Measurements from ENCODE around the gene EAPP.
A peak's percentile ranks its signal among the peaks of the same experiment; 100 is the strongest.
"Not testable (repeated sequence)": the region's sequence is repeated elsewhere in the genome, so short reads cannot be mapped to it uniquely, and the experiment has no call there.

The EAPP gene

DNA sequence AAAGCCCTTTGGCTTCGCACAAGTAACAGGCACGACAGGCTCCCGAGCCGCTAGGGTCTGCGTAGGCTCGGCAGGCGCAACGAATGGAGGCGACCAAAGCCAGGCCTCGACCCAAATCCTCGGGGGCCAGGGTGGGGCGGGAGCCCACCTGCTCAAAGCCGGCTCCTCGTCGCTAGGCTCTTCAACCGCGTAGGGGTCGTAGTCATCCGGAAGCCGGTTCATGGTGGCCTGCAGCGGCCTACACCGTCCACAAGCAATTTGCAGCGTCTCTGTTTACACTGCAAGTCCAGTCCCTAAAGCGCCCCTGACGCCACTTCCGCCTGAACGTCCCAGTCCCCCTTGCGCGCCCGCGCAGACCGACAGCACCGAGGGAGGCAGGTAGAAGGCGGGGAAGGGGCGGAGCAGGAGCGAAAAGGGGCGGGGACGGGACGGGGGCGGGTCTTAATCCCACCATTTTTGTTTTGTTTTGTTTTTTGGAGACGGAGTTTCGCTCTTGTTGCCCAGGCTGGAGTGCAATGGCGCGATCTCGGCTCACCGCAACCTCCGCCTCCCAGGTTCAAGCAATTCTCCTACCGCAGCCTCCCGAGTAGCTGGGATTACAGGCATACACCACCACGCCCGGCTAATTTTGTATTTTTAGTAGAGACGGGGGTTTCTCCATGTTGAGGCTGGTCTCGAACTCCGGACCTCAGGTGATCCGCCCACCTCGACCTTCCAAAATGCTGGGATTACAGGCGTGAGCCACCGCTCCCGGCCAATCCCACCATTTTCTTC lies at the start of gene EAPP:
Gene EAPP, minus strand, starts transcription at position 295 of the 774 bp plus-strand sequence. Its CDS starts 73 bp downstream, at position 222.
- DNase-seq (ENCODE audit: low read depth in 1 of 2, low spot score in 1 of 2), result peak; percentile 86 to 88

- DNase-seq (ENCODE audit: low read depth in 1 of 2, low spot score in 1 of 2), result no peak
These were observed 44.0 kb upstream of the EAPP start for GRCh38 chr14:34583525-34583924.

GRCh38 chr14:34582117-34582680 lies 42.7 kb upstream of the EAPP start:
- DNase-seq (ENCODE audit: low read depth in 1 of 2, low spot score in 1 of 2), result no peak

DNA sequence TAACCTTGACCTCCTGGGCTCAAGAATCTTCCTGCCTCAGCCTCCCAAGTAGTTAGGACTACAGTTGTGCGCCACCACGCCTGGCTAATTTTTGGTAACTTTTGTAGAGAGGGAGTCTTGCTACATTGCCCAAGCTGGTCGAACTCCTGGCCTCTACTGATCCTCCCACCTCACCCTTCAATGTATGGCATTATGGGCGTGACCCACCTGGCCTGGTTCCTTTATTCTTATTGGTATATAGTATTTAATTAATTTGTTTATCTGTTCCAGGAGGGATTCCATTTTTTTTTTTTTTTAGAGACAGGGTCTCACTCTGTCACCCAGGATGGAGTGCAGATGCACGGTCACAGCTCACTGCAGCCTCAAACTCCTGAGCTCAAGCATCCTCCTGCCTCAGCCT lies 40.9 kb upstream of the EAPP start:
- no peak for DNase-seq (ENCODE audit: low read depth in 1 of 2, low spot score in 1 of 2)

GRCh38 chr14:34571771-34572170 lies 32.3 kb upstream of the EAPP start:
- DNase-seq (ENCODE audit: low read depth in 1 of 2, low spot score in 1 of 2), result no peak

GRCh38 chr14:34569750-34570149 lies 30.2 kb upstream of the EAPP start:
- no peak for DNase-seq (ENCODE audit: low read depth in 1 of 2, low spot score in 1 of 2)

- no peak for DNase-seq (ENCODE audit: low read depth in 1 of 2, low spot score in 1 of 2)
These were observed 29.3 kb upstream of the EAPP start for GRCh38 chr14:34568803-34569202.

DNA sequence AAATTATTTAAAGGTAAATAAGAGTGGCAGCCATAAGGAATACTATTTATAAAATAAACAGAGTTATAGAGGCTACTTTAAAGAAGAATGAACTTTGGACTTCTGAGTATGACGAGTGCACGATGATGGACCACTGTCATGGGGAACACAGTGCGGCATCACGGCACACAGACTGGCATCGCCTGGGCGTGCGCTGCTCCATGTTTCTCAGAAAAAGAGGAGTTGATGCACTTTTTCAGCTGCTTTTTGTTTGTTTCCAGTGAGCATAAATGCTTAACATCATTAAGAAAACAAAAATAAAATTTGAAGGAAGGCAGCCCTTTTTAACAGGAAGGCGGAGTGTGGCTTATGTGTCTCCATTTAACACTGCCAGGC lies 23.3 kb upstream of the EAPP start:
- no peak for DNase-seq (ENCODE audit: low read depth in 1 of 2, low spot score in 1 of 2)

- not testable (repeated sequence) for DNase-seq (ENCODE audit: low read depth in 1 of 2, low spot score in 1 of 2)
These were observed 22.7 kb upstream of the EAPP start for GRCh38 chr14:34562037-34562775.

- not testable (repeated sequence) for DNase-seq (ENCODE audit: low read depth in 1 of 2, low spot score in 1 of 2)
These were observed 17.0 kb upstream of the EAPP start for GRCh38 chr14:34556498-34556829.

DNA sequence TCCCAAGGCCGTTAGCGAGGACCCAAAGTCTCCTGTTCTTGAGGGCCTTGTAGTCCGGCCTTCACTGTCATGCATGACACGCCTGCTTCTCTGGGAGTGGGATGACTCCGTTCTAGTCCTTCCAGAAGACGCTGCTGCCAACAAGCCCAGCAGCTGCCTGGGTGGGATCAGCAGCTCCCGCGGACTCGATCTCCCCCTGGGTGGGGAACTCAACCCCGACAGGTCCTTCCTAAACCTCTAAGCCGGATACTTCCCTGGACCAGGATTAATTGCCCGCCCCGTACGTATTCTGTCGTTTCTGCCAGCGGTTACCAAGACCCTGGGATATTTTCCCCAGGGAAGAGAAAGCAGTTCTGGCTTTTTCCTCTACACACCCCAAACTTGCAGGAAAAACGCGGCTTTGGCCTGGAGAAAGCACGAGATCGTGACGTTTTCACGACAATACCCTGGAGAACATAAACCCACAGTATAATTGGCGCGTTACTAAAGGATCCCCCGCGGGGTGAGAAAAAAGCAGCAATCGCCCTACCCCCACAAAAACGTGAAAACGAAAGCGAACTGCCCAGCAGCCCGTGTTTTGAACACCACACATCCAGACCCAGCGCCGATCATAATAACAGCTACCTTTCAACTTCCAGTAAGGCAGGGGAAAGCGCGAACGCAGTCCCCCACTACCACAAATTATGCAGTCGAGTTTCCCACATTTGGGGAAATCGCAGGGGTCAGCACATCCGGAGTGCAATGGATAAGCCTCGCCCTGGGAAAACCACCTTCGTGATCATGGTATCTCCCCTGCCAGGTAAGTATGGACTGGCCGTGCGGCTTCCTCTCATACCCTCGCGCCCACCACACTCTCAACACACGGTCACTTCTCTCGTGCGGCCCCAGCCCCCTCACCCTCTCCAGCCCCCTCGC lies 16.3 kb upstream of the EAPP start:
- not testable (repeated sequence) for DNase-seq (ENCODE audit: low read depth in 1 of 2, low spot score in 1 of 2)

GRCh38 chr14:34554540-34555250 lies 15.2 kb upstream of the EAPP start:
- no peak for DNase-seq (ENCODE audit: low read depth in 1 of 2, low spot score in 1 of 2)

DNA sequence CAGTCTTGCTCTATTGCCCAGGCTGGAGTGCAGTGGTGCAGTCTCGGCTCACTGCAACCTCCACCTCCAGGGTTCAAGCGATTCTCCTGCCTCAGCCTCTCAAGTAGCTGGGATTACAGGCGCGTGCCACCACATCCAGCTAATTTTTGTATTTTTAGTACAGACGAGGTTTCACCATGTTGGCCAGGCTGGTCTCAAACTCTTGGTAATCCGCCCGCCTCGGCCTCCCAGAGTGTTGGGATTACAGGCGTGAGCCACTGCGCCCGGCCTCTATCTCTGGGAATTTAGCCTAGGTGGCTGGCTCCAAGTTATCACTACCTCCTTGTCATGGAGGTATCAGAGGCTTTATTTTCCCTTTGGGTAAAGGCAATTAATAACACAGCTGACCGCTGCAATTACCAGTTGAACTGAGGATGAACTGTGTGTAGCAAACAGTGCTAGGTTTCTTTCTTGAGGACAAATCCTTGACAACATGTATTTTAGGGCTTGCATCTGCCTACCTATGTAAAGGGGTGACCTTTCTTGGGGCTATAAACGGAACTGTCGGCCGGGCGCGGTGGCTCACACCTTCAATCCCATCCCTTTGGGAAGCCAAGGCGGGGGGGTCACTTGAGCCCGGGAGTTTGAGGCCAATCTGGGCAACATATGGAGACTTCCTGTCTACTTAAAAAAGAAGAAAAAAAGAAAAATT lies 9.9 kb upstream of the EAPP start:
- not testable (repeated sequence) for DNase-seq (ENCODE audit: low read depth in 1 of 2, low spot score in 1 of 2)

- DNase-seq (ENCODE audit: low read depth in 1 of 2, low spot score in 1 of 2), result no peak
These were observed 9.0 kb upstream of the EAPP start for GRCh38 chr14:34548472-34548981.

- DNase-seq (ENCODE audit: low read depth in 1 of 2, low spot score in 1 of 2), result not testable (repeated sequence)
These were observed 7.6 kb upstream of the EAPP start for GRCh38 chr14:34547136-34547520.

DNA sequence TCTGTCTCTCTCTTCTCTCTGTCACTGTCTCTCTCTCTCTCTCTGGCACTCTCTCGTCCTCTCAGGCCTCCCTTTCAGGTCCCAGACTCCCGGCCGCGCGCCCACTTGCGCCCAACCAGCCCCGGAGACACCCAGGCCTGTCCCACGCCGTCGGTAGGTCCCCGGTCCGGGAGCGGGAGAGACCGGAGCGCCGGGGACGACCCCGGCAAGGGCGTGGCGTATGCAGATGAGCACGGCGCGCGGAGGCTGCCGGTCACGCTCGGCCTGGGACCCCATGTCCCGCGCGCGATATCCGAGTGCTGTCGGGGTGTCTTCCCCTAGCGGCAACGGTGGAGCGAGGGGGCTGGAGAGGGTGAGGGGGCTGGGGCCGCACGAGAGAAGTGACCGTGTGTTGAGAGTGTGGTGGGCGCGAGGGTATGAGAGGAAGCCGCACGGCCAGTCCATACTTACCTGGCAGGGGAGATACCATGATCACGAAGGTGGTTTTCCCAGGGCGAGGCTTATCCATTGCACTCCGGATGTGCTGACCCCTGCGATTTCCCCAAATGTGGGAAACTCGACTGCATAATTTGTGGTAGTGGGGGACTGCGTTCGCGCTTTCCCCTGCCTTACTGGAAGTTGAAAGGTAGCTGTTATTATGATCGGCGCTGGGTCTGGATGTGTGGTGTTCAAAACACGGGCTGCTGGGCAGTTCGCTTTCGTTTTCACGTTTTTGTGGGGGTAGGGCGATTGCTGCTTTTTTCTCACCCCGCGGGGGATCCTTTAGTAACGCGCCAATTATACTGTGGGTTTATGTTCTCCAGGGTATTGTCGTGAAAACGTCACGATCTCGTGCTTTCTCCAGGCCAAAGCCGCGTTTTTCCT lies 7.0 kb upstream of the EAPP start:
- not testable (repeated sequence) for DNase-seq (ENCODE audit: low read depth in 1 of 2, low spot score in 1 of 2)

- DNase-seq (ENCODE audit: low read depth in 1 of 2, low spot score in 1 of 2), result not testable (repeated sequence)
These were observed 919 bp upstream of the EAPP start for GRCh38 chr14:34540181-34541059.

GRCh38 chr14:34538871-34539406 lies 562 bp downstream of the EAPP start:
- no peak for DNase-seq (ENCODE audit: low read depth in 1 of 2, low spot score in 1 of 2)

Data from stimulated activated CD4-positive, alpha-beta T cell treated with anti-CD3 and anti-CD28 coated beads, Interleukin-15, amount 100 ng/mL, for 1 hour (primary cell).